GM23338 (cell line): ENCODE data around the gene SMG7.

Experiments used
- CTCF ChIP-seq, 2 experiments: fragments of 200-600 bp in 1 of 2; sonication (generic) in 1 of 2; conservative IDR thresholded peaks; 2 replicates each; pipeline versions ENCODE4 v1.5.1 to v1.6.1; 2016 to 2017; ENCODE audit warnings: antibody characterized with exemption in 2 of 2, low read depth in 2 of 2, mild to moderate bottlenecking in 2 of 2, moderate library complexity in 1 of 2
- EZH2 ChIP-seq: fragments of 200-600 bp; sonication (generic); IDR thresholded peaks from one replicate; pipeline ENCODE4 v1.8.0; 2017; ENCODE audit warnings: antibody characterized with exemption, mild to moderate bottlenecking, low read depth; ENCODE audit not compliant: unreplicated experiment
- EZH2phosphoT487 ChIP-seq: fragments of 200-600 bp; sonication (generic); IDR thresholded peaks from one replicate; pipeline ENCODE4 v1.8.1; 2018; ENCODE audit warnings: antibody characterized with exemption; ENCODE audit not compliant: unreplicated experiment
- JUNB ChIP-seq: IDR thresholded peaks from one replicate; pipeline ENCODE4 v1.6.1; 2016; ENCODE audit warnings: antibody characterized with exemption; ENCODE audit not compliant: unreplicated experiment
- POLR2AphosphoS5 ChIP-seq: IDR thresholded peaks from 2 replicates; pipeline ENCODE4 v1.6.1; 2016; ENCODE audit warnings: antibody characterized with exemption, low read depth

DNA sequence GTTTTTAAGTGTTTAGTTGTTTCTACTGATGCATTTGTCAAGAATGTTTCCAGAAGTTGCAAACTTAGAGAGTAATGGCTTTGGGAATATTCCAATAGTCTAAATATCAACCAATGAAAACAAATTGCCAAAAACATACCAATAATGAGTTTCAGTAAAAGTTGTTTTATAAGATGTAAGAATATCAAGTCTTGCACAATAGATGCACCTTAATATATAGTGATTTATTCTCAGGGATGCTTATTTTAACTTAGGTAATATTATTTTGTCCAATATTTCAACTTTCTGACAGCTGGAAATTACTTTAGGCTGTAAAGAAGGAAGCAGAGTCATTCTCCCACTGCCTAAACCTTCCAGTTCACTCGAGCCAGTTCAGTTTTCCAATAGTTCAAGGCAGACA, 48.8 kb upstream of the SMG7 start:
- no peak for TF ChIP-seq EZH2
- no peak for TF ChIP-seq POLR2AphosphoS5
- no peak for TF ChIP-seq CTCF (conservative IDR thresholded peaks at IDR 0.05; ENCODE audit: low read depth in 2 of 2)
- TF ChIP-seq EZH2phosphoT487, result no peak
- TF ChIP-seq JUNB, result no peak
